ENCODE data around the gene BOLA3.

The BOLA3 gene

DNA sequence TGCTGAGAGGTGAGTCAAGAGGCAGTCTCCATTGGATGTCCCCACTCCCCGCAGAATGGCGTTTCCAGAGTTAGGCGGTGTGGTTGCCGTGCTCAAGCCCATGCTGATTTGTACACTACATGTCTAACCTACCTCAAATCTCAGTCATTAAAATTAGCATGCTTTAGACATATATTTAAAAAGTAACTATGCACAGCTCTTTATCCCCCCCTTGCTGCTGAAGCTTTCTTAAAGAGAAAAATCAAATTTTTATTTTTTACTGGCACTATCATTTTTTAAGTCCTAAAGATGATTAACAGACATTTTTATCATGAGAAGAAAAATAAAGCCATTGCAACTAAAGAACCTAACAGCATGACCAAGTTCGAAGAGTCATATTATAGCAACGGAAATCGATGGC, 42.9 kb downstream of the BOLA3 start:
- Histone ChIP-seq H3K4me3 (ENCODE audit: insufficient read depth, low read depth, low read length) (no peak overlapping the region), H3K36me3 (ENCODE audit: control insufficient read depth, insufficient read depth, low read length) (peaks cover 16% of the 10 kb centered on the region), H3K27me3 (ENCODE audit: control insufficient read depth, insufficient read depth, low read length, poor library complexity, severe bottlenecking) (no peaks in the 10 kb centered on the region), H3K9me3 (ENCODE audit: control insufficient read depth, low read length) (no peaks in the 10 kb centered on the region), H3K27ac (ENCODE audit: insufficient read depth, low read depth, low read length, poor library complexity, severe bottlenecking) (no peak overlapping the region), H3K4me1 (ENCODE audit: control insufficient read depth, insufficient read depth, low read length) (peaks cover 4% of the 10 kb centered on the region)
- 95 to 97% methylated on average over 7 of the region's 7 CpGs for WGBS, 2 experiments

GRCh38 chr2:74103763-74104162, 43.9 kb downstream of the BOLA3 start:
- peaks cover 22% of the 10 kb centered on the region for H3K36me3 ChIP-seq (ENCODE audit: control insufficient read depth, insufficient read depth, low read length)

GRCh38 chr2:74102516-74102915, 45.2 kb downstream of the BOLA3 start:
- WGBS, 2 experiments, result 97 to 98% methylated on average over 14 of the region's 14 CpGs
- Histone ChIP-seq H3K36me3 (ENCODE audit: control insufficient read depth, insufficient read depth, low read length) (peaks cover 22% of the 10 kb centered on the region), H3K4me3 (ENCODE audit: insufficient read depth, low read depth, low read length) (no peak overlapping the region)

More at GRCh38 chr2:74103763-74104162, 43.9 kb downstream of the BOLA3 start:
- Histone ChIP-seq H3K27ac (ENCODE audit: insufficient read depth, low read depth, low read length, poor library complexity, severe bottlenecking) (no peak overlapping the region), H3K27me3 (ENCODE audit: control insufficient read depth, insufficient read depth, low read length, poor library complexity, severe bottlenecking) (no peaks in the 10 kb centered on the region), H3K4me1 (ENCODE audit: control insufficient read depth, insufficient read depth, low read length) (peaks cover 4% of the 10 kb centered on the region), H3K4me3 (ENCODE audit: insufficient read depth, low read depth, low read length) (no peak overlapping the region), H3K9me3 (ENCODE audit: control insufficient read depth, low read length) (no peaks in the 10 kb centered on the region)
- 95 to 97% methylated on average over 6 of the region's 6 CpGs for WGBS, 2 experiments

DNA sequence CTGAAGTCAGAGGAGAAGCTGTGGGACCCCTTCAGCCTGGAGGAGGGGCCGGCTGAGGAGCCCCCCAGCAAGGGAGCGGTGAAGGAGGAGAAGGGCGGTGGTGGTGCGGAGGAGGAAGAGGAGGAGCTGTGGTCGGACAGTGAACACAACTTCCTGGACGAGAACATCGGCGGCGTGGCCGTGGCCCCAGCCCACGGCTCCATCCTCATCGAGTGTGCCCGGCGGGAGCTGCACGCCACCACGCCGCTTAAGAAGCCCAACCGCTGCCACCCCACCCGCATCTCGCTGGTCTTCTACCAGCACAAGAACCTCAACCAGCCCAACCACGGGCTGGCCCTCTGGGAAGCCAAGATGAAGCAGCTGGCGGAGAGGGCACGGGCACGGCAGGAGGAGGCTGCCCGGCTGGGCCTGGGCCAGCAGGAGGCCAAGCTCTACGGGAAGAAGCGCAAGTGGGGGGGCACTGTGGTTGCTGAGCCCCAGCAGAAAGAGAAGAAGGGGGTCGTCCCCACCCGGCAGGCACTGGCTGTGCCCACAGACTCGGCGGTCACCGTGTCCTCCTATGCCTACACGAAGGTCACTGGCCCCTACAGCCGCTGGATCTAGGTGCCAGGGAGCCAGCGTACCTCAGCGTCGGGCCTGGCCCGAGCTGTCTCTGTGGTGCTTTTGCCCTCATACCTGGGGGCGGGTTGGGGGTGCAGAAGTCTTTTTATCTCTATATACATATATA, 46.0 kb downstream of the BOLA3 start:
- no peaks in the 10 kb centered on the region for H3K9me3 ChIP-seq (ENCODE audit: control insufficient read depth, low read length)
- WGBS, 2 experiments, result 95 to 97% methylated on average over 38 to 39 of the region's 39 CpGs

More at GRCh38 chr2:74102516-74102915, 45.2 kb downstream of the BOLA3 start:
- Histone ChIP-seq H3K27me3 (ENCODE audit: control insufficient read depth, insufficient read depth, low read length, poor library complexity, severe bottlenecking) (no peaks in the 10 kb centered on the region), H3K4me1 (ENCODE audit: control insufficient read depth, insufficient read depth, low read length) (peaks cover 4% of the 10 kb centered on the region), H3K9me3 (ENCODE audit: control insufficient read depth, low read length) (no peaks in the 10 kb centered on the region), H3K27ac (ENCODE audit: insufficient read depth, low read depth, low read length, poor library complexity, severe bottlenecking) (no peak overlapping the region)

GRCh38 chr2:74100254-74101216, 47.2 kb downstream of the BOLA3 start:
- Histone ChIP-seq H3K27me3 (ENCODE audit: control insufficient read depth, insufficient read depth, low read length, poor library complexity, severe bottlenecking) (no peaks in the 10 kb centered on the region), H3K4me3 (ENCODE audit: insufficient read depth, low read depth, low read length) (no peak overlapping the region), H3K4me1 (ENCODE audit: control insufficient read depth, insufficient read depth, low read length) (no peaks in the 10 kb centered on the region), H3K36me3 (ENCODE audit: control insufficient read depth, insufficient read depth, low read length) (peaks cover 22% of the 10 kb centered on the region), H3K27ac (ENCODE audit: insufficient read depth, low read depth, low read length, poor library complexity, severe bottlenecking) (no peak overlapping the region), H3K9me3 (ENCODE audit: control insufficient read depth, low read length) (no peaks in the 10 kb centered on the region)
- WGBS, 2 experiments, result 92 to 93% methylated on average over 25 of the region's 25 CpGs

More for the DNA sequence above, 46.0 kb downstream of the BOLA3 start:
- Histone ChIP-seq H3K4me1 (ENCODE audit: control insufficient read depth, insufficient read depth, low read length) (no peaks in the 10 kb centered on the region), H3K27ac (ENCODE audit: insufficient read depth, low read depth, low read length, poor library complexity, severe bottlenecking) (no peak overlapping the region), H3K4me3 (ENCODE audit: insufficient read depth, low read depth, low read length) (no peak overlapping the region), H3K27me3 (ENCODE audit: control insufficient read depth, insufficient read depth, low read length, poor library complexity, severe bottlenecking) (no peaks in the 10 kb centered on the region), H3K36me3 (ENCODE audit: control insufficient read depth, insufficient read depth, low read length) (peaks cover 22% of the 10 kb centered on the region)

DNA sequence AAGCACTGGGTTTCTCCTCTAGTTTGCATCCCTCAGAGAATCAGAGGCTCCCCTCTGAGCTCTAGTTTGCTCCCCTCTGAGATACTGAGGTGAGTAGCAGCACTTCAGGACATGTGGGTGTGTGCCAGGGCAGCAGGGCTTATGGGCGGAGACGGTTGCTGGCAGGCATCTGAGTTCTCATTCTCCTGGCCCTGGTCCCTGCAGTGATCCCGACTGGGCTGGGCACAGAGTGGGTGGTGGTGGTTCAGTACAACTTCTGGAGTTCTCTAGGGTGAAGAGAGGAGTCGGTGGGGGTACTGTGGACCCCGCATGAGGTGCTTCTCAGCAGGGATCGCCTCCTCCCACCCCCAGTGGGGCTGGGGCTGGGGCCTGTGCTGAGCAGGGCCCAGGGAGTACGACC, 47.9 kb downstream of the BOLA3 start:
- WGBS, 2 experiments, result 97 to 98% methylated on average over 7 of the region's 7 CpGs
- H3K36me3 ChIP-seq (ENCODE audit: control insufficient read depth, insufficient read depth, low read length), result peaks cover 22% of the 10 kb centered on the region
- H3K4me1 ChIP-seq (ENCODE audit: control insufficient read depth, insufficient read depth, low read length), result no peaks in the 10 kb centered on the region
- H3K9me3 ChIP-seq (ENCODE audit: control insufficient read depth, low read length), result no peaks in the 10 kb centered on the region
- H3K4me3 ChIP-seq (ENCODE audit: insufficient read depth, low read depth, low read length), result no peak overlapping the region
- H3K27ac ChIP-seq (ENCODE audit: insufficient read depth, low read depth, low read length, poor library complexity, severe bottlenecking), result no peak overlapping the region
- no peaks in the 10 kb centered on the region for H3K27me3 ChIP-seq (ENCODE audit: control insufficient read depth, insufficient read depth, low read length, poor library complexity, severe bottlenecking)

GRCh38 chr2:74099271-74099670, 48.4 kb downstream of the BOLA3 start:
- Histone ChIP-seq H3K27me3 (ENCODE audit: control insufficient read depth, insufficient read depth, low read length, poor library complexity, severe bottlenecking) (no peaks in the 10 kb centered on the region), H3K9me3 (ENCODE audit: control insufficient read depth, low read length) (no peaks in the 10 kb centered on the region), H3K4me1 (ENCODE audit: control insufficient read depth, insufficient read depth, low read length) (no peaks in the 10 kb centered on the region), H3K36me3 (ENCODE audit: control insufficient read depth, insufficient read depth, low read length) (peaks cover 24% of the 10 kb centered on the region), H3K27ac (ENCODE audit: insufficient read depth, low read depth, low read length, poor library complexity, severe bottlenecking) (no peak overlapping the region), H3K4me3 (ENCODE audit: insufficient read depth, low read depth, low read length) (no peak overlapping the region)
- WGBS, 2 experiments, result 95 to 96% methylated on average over 20 of the region's 20 CpGs

DNA sequence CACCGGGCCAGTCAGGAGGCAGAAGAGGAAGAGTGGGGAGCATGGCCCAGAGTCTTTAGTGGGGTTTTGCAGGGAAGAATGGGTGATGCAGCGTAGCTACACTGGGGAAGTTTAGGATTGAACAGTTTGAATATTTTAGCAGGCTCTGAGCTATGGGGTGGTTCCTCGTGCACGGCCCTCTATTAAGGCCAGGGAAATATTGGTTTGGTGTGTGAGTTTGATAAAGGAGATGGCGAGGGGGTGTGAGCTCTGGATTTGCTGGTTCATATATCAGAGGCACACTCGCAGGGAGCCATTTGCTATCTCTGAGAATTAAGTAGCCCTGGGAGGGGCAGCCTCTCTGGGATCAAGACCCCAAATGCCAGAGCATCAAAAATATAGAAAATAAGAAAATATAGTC, 50.1 kb downstream of the BOLA3 start:
- WGBS, 2 experiments, result 95 to 96% methylated on average over 6 of the region's 6 CpGs
- H3K27ac ChIP-seq (ENCODE audit: insufficient read depth, low read depth, low read length, poor library complexity, severe bottlenecking), result no peak overlapping the region

GRCh38 chr2:74096052-74096451, 51.7 kb downstream of the BOLA3 start:
- Histone ChIP-seq H3K4me3 (ENCODE audit: insufficient read depth, low read depth, low read length) (no peak overlapping the region), H3K4me1 (ENCODE audit: control insufficient read depth, insufficient read depth, low read length) (no peaks in the 10 kb centered on the region), H3K27me3 (ENCODE audit: control insufficient read depth, insufficient read depth, low read length, poor library complexity, severe bottlenecking) (no peaks in the 10 kb centered on the region), H3K36me3 (ENCODE audit: control insufficient read depth, insufficient read depth, low read length) (peaks cover 48% of the 10 kb centered on the region), H3K27ac (ENCODE audit: insufficient read depth, low read depth, low read length, poor library complexity, severe bottlenecking) (no peak overlapping the region), H3K9me3 (ENCODE audit: control insufficient read depth, low read length) (no peaks in the 10 kb centered on the region)
- WGBS, 2 experiments, result 98% methylated on average over 2 of the region's 2 CpGs

More for the DNA sequence above, 50.1 kb downstream of the BOLA3 start:
- peaks cover 40% of the 10 kb centered on the region for H3K36me3 ChIP-seq (ENCODE audit: control insufficient read depth, insufficient read depth, low read length)
- H3K4me1 ChIP-seq (ENCODE audit: control insufficient read depth, insufficient read depth, low read length), result no peaks in the 10 kb centered on the region
- no peak overlapping the region for H3K4me3 ChIP-seq (ENCODE audit: insufficient read depth, low read depth, low read length)
- H3K27me3 ChIP-seq (ENCODE audit: control insufficient read depth, insufficient read depth, low read length, poor library complexity, severe bottlenecking), result no peaks in the 10 kb centered on the region
- H3K9me3 ChIP-seq (ENCODE audit: control insufficient read depth, low read length), result no peaks in the 10 kb centered on the region

DNA sequence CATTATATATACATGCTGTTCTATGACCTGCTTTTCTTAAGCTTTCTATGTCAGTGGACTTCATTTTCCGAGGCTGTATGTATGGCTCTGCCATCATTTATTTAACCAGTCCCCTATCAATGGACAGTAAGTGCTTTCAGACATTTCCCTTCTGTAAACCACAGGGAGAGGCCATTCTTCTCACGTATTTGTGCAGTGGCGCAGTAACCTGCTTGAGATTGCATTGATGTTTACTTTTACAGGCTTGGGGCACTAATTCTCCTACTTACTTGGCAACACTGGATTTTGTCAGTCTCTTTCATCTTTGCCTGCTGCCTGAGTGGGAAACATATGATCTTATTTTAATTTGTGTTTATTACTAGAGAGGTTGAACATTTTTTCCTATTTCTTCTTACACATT, 52.1 kb downstream of the BOLA3 start:
- Histone ChIP-seq H3K4me3 (ENCODE audit: insufficient read depth, low read depth, low read length) (no peak overlapping the region), H3K36me3 (ENCODE audit: control insufficient read depth, insufficient read depth, low read length) (peaks cover 46% of the 10 kb centered on the region), H3K9me3 (ENCODE audit: control insufficient read depth, low read length) (no peaks in the 10 kb centered on the region), H3K4me1 (ENCODE audit: control insufficient read depth, insufficient read depth, low read length) (no peaks in the 10 kb centered on the region), H3K27me3 (ENCODE audit: control insufficient read depth, insufficient read depth, low read length, poor library complexity, severe bottlenecking) (no peaks in the 10 kb centered on the region), H3K27ac (ENCODE audit: insufficient read depth, low read depth, low read length, poor library complexity, severe bottlenecking) (no peak overlapping the region)
- WGBS, 2 experiments, result 88 to 92% methylated on average over 3 of the region's 3 CpGs

Data from ectodermal cell (in vitro differentiated cells).